SK-N-SH (cell line): Measurements from ENCODE around the gene OR51E2. TPM values are rescaled to one million over a fixed set of nuclear protein-coding genes. Genes with fewer than 3 reads are reported as not detected.

Source experiments
- CTCF ChIA-PET: fragments of 300-600, 350-600 bp; formaldehyde crosslinking; extraction: SDS; loops from one replicate; lab custom pipeline; 2021; lab: Yijun Ruan, JAX
- POLR2A ChIA-PET: fragments of 350-600 bp; sonication (Branson Sonifier 250); formaldehyde crosslinking; extraction: SDS; loops from one replicate; lab custom pipeline; 2020; ENCODE audit warnings: antibody characterized with exemption, inconsistent platforms; lab: Yijun Ruan, JAX
- DNase-seq: peaks from one replicate; pipeline ENCODE4 v3.0.0; 2012
- H2AFZ ChIP-seq: fragments of 200-600 bp; sonication (generic); 2 replicates; pipeline ENCODE4 v1.8.1; 2016; ENCODE audit warnings: antibody characterized with exemption, mild to moderate bottlenecking, low read depth
- H3F3A ChIP-seq: fragments of 200-600 bp; sonication (generic); replicated peaks from 2 replicates; pipeline ENCODE3; 2016; ENCODE audit warnings: antibody characterized with exemption, mild to moderate bottlenecking; ENCODE audit not compliant: insufficient read depth
- H3K27ac ChIP-seq, 2 experiments: fragments of 200-500 bp in 1 of 2; fragments of 200-600 bp in 1 of 2; sonication (Bioruptor generic) in 1 of 2; sonication (generic), shearing (Covaris generic) in 1 of 2; 2 replicates each; pipeline versions ENCODE4 v1.5.1 to v1.6.1; 2014 to 2016; ENCODE audit warnings: low read depth in 2 of 2, inconsistent platforms in 1 of 2, low read length in 1 of 2, mild to moderate bottlenecking in 1 of 2, mixed read lengths in 1 of 2
- H3K27me3 ChIP-seq: fragments of 200-600 bp; sonication (generic), shearing (Covaris generic); 2 replicates; pipeline ENCODE4 v1.6.1; 2016; ENCODE audit warnings: mixed run types; ENCODE audit not compliant: insufficient read depth
- H3K36me3 ChIP-seq, 2 experiments: fragments of 200-500 bp in 1 of 2; fragments of 200-600 bp in 1 of 2; sonication (Bioruptor generic) in 1 of 2; sonication (generic) in 1 of 2; replicated peaks in 1 of 2; 2 replicates each; pipeline versions ENCODE3 to v1.5.1; 2014 to 2016; ENCODE audit warnings: low read length in 1 of 2, mild to moderate bottlenecking in 1 of 2; ENCODE audit not compliant: insufficient read depth in 2 of 2, control insufficient read depth in 1 of 2
- H3K4me1 ChIP-seq, 2 experiments: fragments of 200-500 bp in 1 of 2; fragments of 200-600 bp in 1 of 2; sonication (Bioruptor generic) in 1 of 2; sonication (generic), shearing (Covaris generic) in 1 of 2; 2 replicates each; pipeline versions ENCODE4 v1.5.1 to v1.6.1; 2014 to 2016; ENCODE audit warnings: low read depth in 1 of 2, low read length in 1 of 2, mixed run types in 1 of 2; ENCODE audit not compliant: insufficient read depth in 2 of 2, control insufficient read depth in 1 of 2
- H3K4me2 ChIP-seq: fragments of 200-600 bp; sonication (generic), shearing (Covaris generic); 2 replicates; pipeline ENCODE4 v1.6.1; 2017; ENCODE audit warnings: mixed run types
- H3K4me3 ChIP-seq, 2 experiments: fragments of 200-500 bp in 1 of 2; fragments of 200-600 bp in 1 of 2; sonication (Bioruptor generic) in 1 of 2; sonication (generic), shearing (Covaris generic) in 1 of 2; 2 replicates each; pipeline versions ENCODE4 v1.5.1 to v1.8.1; 2014 to 2016; ENCODE audit warnings: low read depth in 2 of 2, inconsistent platforms in 1 of 2, low read length in 1 of 2, mild to moderate bottlenecking in 1 of 2, mixed read lengths in 1 of 2, moderate library complexity in 1 of 2
- H3K79me2 ChIP-seq: fragments of 200-600 bp; sonication (generic); 2 replicates; pipeline ENCODE4 v1.8.1; 2017; ENCODE audit warnings: mild to moderate bottlenecking; ENCODE audit not compliant: insufficient read depth
- H3K9ac ChIP-seq: fragments of 200-600 bp; sonication (generic); 2 replicates; pipeline ENCODE4 v1.6.1; 2017; ENCODE audit warnings: mixed run types
- H3K9me2 ChIP-seq: fragments of 200-600 bp; sonication (generic); 2 replicates; pipeline ENCODE4 v1.6.1; 2017; ENCODE audit warnings: mixed run types
- H3K9me3 ChIP-seq: fragments of 200-600 bp; sonication (generic); 2 replicates; pipeline ENCODE4 v1.6.1; 2017; ENCODE audit warnings: mixed run types, mild to moderate bottlenecking, moderate library complexity
- H4K20me1 ChIP-seq: fragments of 200-600 bp; sonication (generic); 2 replicates; pipeline ENCODE4 v1.6.1; 2017; ENCODE audit warnings: mild to moderate bottlenecking, mixed run types; ENCODE audit not compliant: insufficient read depth
- CHD2 ChIP-seq: fragments of 150-350 bp; IDR thresholded peaks from 2 replicates; pipeline ENCODE4 v1.6.1; 2018; ENCODE audit warnings: low read length; ENCODE audit not compliant: partially characterized antibody
- EP300 ChIP-seq, 2 experiments: IDR thresholded peaks; 2 replicates each; pipeline versions ENCODE4 v1.4.0 to v1.6.1; 2012; ENCODE audit warnings: borderline replicate concordance in 1 of 2, low read depth in 1 of 2, low read length in 1 of 2
- FOXM1 ChIP-seq: IDR thresholded peaks from 2 replicates; pipeline ENCODE4 v1.4.0; 2012; ENCODE audit warnings: low read depth, mild to moderate bottlenecking
- GABPA ChIP-seq: IDR thresholded peaks from 2 replicates; pipeline ENCODE4 v1.4.0; 2012; ENCODE audit warnings: low read depth, mild to moderate bottlenecking
- GATA2 ChIP-seq: sonication (generic); formaldehyde crosslinking; IDR thresholded peaks from 2 replicates; pipeline ENCODE4 v1.5.0; 2020; ENCODE audit warnings: mild to moderate bottlenecking, missing genetic modification reagents
- MXI1 ChIP-seq: IDR thresholded peaks from 2 replicates; pipeline ENCODE4 v1.6.1; 2012; ENCODE audit warnings: mild to moderate bottlenecking, low read depth, low read length, improper control_type of control experiment
- POLR2AphosphoS5 ChIP-seq: IDR thresholded peaks from 2 replicates; pipeline ENCODE4 v1.6.1; 2012; ENCODE audit warnings: low read depth, low read length
- RAD21 ChIP-seq: IDR thresholded peaks from 2 replicates; pipeline ENCODE4 v1.6.1; 2012; ENCODE audit warnings: mild to moderate bottlenecking, low read length
- RCOR1 ChIP-seq: fragments of 150-350 bp; IDR thresholded peaks from 2 replicates; pipeline ENCODE4 v1.6.1; 2017; ENCODE audit warnings: antibody characterized with exemption, low read length
- TAF1 ChIP-seq: IDR thresholded peaks from 2 replicates; pipeline ENCODE4 v1.6.1; 2012; ENCODE audit warnings: low read depth, mild to moderate bottlenecking, low read length, moderate library complexity, borderline replicate concordance
- TEAD4 ChIP-seq: IDR thresholded peaks from 2 replicates; pipeline ENCODE4 v1.4.0; 2012; ENCODE audit warnings: mild to moderate bottlenecking, borderline replicate concordance; ENCODE audit not compliant: insufficient read depth
- WGBS: methylation state at CpG from one replicate; pipeline ENCODE4 v1.1.6; 2017; ENCODE audit warnings: low lambda C conversion rate; 5-methylcytosine and 5-hydroxymethylcytosine counted together
- polyA plus RNA-seq, 3 experiments: library from polyadenylated mRNA; depleted of rRNA; stranded (reverse); fragments of >200 nt; gene quantifications; 2 replicates each; pipeline ENCODE4 v1.2.3, GENCODE V29; 2012
- TF ChIP-seq, protein P1 (sequence below): fragments of 200-600 bp; sonication (generic); IDR thresholded peaks from 2 replicates; pipeline ENCODE4 v1.6.1; 2017; ENCODE audit warnings: antibody characterized with exemption, mild to moderate bottlenecking, moderate library complexity
- TF ChIP-seq, protein P2 (sequence below): IDR thresholded peaks from 2 replicates; pipeline ENCODE4 v1.4.0; 2012; ENCODE audit warnings: low read depth
- TF ChIP-seq, protein P3 (sequence below): IDR thresholded peaks from 2 replicates; pipeline ENCODE4; 2012
- TF ChIP-seq, protein P4 (sequence below): IDR thresholded peaks from 2 replicates; pipeline ENCODE4 v1.4.0; 2012; ENCODE audit warnings: low read depth, borderline replicate concordance

OR51E2 gene
- polyA plus RNA-seq, 1 of the 3 experiments (the other 2 are of a cell fraction), result not detected

DNA sequence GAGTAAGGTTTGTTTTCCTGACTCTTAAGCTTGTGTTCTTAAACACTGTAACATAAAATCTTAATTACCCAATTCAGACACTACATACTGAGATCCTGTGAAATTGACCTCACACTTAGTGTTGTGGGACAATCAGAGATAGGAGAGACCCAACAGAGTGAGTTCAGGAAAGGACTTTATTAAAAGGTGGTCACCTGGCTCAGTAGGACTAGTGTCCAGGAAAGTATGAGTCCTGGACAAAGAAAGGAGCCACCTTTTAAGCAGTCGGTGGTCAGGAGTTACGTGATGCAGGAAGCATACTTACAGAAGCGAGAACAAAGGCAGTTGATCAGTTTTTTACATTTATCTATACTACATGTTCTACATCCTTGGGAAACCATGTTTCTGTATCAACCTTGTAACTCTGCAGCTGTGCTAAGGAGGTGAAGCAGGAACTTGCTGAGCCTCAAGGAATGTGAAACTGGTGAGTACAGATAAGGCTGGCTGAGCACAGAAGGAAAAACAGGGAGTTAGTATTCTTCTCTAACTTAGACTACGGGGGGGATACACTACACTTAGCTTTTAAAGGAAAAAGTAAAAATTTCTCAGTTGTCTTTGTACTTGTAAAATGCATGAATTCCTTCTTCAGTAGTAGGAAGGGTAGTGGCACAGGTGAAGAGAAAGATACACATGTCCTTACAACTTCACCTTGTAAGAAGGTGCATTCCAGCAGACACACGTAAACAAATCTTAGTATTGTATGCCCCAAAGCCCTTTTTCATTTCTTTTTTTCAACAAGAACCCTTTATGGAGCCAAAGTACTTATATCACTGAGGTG, 38.8 kb downstream of the OR51E2 start:
- Histone ChIP-seq H3K9ac (no peak overlapping the region), H3K27me3 (peaks cover 18% of the 10 kb centered on the region; the same call in 1 of the 2 replicates), H3K9me2 (no peaks in the 10 kb centered on the region), H3K79me2 (no peaks in the 10 kb centered on the region)
- 7% methylated on average over 5 of the region's 5 CpGs for WGBS
- DNase-seq, result no peak
- CTCF ChIA-PET, result interaction anchor here (2.1 kb wide), 1 partner anchor 22 kb away, joined by 5 read pairs; the partner anchor contains the start of gene OR51D1
- TF ChIP-seq CHD2 (no peak), POLR2AphosphoS5 (no peak)
- TF ChIP-seq, all 33 proteins: peak for 0
- no peaks in the 10 kb centered on the region for H3K36me3 ChIP-seq
- no peak overlapping the region for H3K27ac ChIP-seq
- POLR2A ChIA-PET, result no interaction called here
- no peaks in the 10 kb centered on the region for H3K4me1 ChIP-seq
- no peak overlapping the region for H3K4me3 ChIP-seq
- no peak overlapping the region for H2AFZ ChIP-seq
- H3K9me3 ChIP-seq, result no peaks in the 10 kb centered on the region
- H4K20me1 ChIP-seq, result no peaks in the 10 kb centered on the region
- no peak overlapping the region for H3K4me2 ChIP-seq
- H3F3A ChIP-seq, result no peaks in the 10 kb centered on the region

DNA sequence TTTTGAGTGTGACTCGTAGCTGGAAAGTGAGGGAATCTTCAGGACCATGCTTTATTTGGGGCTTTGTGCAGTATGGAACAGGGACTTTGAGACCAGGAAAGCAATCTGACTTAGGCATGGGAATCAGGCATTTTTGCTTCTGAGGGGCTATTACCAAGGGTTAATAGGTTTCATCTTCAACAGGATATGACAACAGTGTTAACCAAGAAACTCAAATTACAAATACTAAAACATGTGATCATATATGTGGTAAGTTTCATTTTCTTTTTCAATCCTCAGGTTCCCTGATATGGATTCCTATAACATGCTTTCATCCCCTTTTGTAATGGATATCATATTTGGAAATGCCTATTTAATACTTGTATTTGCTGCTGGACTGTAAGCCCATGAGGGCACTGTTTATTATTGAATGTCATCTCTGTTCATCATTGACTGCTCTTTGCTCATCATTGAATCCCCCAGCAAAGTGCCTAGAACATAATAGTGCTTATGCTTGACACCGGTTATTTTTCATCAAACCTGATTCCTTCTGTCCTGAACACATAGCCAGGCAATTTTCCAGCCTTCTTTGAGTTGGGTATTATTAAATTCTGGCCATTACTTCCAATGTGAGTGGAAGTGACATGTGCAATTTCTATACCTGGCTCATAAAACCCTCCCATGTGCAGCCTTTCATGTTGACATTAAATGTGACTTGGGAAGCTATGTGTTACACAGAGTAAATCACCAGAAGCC, 42.9 kb downstream of the OR51E2 start:
- Histone ChIP-seq H3K4me3 (no peak overlapping the region), H3K79me2 (no peaks in the 10 kb centered on the region), H3F3A (no peaks in the 10 kb centered on the region), H3K9me3 (no peaks in the 10 kb centered on the region), H4K20me1 (no peaks in the 10 kb centered on the region), H3K27ac (no peak overlapping the region), H3K9me2 (no peaks in the 10 kb centered on the region), H3K36me3 (no peaks in the 10 kb centered on the region), H3K27me3 (peaks cover 15% of the 10 kb centered on the region; the same call in 1 of the 2 replicates), H3K9ac (no peak overlapping the region), H3K4me1 (no peaks in the 10 kb centered on the region), H2AFZ (no peak overlapping the region), H3K4me2 (no peak overlapping the region)
- CTCF ChIA-PET, result interaction anchor here (1.8 kb wide), 1 partner anchor 18 kb away, joined by 6 read pairs; the partner anchor contains the start of gene OR51D1
- DNase-seq, result no peak
- WGBS, result 0% methylated on average over 2 of the region's 2 CpGs
- POLR2A ChIA-PET, result no interaction called here
- TF ChIP-seq, protein P1, sequence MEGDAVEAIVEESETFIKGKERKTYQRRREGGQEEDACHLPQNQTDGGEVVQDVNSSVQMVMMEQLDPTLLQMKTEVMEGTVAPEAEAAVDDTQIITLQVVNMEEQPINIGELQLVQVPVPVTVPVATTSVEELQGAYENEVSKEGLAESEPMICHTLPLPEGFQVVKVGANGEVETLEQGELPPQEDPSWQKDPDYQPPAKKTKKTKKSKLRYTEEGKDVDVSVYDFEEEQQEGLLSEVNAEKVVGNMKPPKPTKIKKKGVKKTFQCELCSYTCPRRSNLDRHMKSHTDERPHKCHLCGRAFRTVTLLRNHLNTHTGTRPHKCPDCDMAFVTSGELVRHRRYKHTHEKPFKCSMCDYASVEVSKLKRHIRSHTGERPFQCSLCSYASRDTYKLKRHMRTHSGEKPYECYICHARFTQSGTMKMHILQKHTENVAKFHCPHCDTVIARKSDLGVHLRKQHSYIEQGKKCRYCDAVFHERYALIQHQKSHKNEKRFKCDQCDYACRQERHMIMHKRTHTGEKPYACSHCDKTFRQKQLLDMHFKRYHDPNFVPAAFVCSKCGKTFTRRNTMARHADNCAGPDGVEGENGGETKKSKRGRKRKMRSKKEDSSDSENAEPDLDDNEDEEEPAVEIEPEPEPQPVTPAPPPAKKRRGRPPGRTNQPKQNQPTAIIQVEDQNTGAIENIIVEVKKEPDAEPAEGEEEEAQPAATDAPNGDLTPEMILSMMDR, result no peak

DNA sequence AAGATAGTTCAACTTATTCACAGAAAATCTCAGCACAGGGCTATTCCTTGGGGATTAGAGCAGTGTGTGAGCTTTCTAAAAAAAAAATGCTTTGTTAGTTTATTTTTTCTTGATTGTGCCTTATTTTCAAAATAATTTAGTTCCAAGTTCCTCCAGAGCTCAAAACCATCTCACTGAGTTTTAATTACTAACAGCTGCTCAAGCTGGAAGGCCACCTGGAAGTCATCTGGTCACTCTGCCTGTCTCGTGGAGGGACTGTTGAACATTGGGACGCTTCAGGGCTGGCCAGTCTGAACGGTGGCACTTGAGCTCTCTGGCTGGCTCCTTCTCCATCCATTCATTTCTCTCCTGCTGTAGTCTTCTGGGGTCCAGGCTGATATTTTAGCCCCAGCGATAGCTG, 49.9 kb downstream of the OR51E2 start:
- Histone ChIP-seq H3K9me3 (no peaks in the 10 kb centered on the region), H3F3A (no peaks in the 10 kb centered on the region), H2AFZ (no peak overlapping the region), H4K20me1 (no peaks in the 10 kb centered on the region), H3K27me3 (peaks cover 8% of the 10 kb centered on the region; the same call in 1 of the 2 replicates), H3K79me2 (no peaks in the 10 kb centered on the region), H3K4me1 (peaks cover 0 to 8% of the 10 kb centered on the region in 2 experiments; a peak in 1 of 4 replicates), H3K36me3 (no peaks in the 10 kb centered on the region), H3K27ac (no peak overlapping the region), H3K4me3 (no peak overlapping the region), H3K4me2 (no peak overlapping the region), H3K9ac (no peak overlapping the region), H3K9me2 (no peaks in the 10 kb centered on the region)
- WGBS, result 2% methylated on average over 4 of the region's 4 CpGs
- ChIA-PET POLR2A (no interaction called here), CTCF (interaction anchor here (0.6 to 6.2 kb wide), 3 partner anchors 11 to 404 kb away, joined by 3 to 31 read pairs (median 4); partner anchors contain the start of gene OR51D1)
- peak; percentile 8 for DNase-seq
- TF ChIP-seq EP300 (IDR thresholded peaks at IDR 0.05; ENCODE audit: borderline replicate concordance in 1 of 2, low read depth in 1 of 2, low read length in 1 of 2) (no peak), RAD21 (no peak), GABPA (no peak), CHD2 (no peak), FOXM1 (no peak), TAF1 (no peak), GATA2 (CRISPR knock-in tag) (no peak), TEAD4 (no peak), RCOR1 (no peak), MXI1 (no peak)
- TF ChIP-seq, protein P2, sequence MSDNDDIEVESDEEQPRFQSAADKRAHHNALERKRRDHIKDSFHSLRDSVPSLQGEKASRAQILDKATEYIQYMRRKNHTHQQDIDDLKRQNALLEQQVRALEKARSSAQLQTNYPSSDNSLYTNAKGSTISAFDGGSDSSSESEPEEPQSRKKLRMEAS, result no peak
- TF ChIP-seq, protein P3, sequence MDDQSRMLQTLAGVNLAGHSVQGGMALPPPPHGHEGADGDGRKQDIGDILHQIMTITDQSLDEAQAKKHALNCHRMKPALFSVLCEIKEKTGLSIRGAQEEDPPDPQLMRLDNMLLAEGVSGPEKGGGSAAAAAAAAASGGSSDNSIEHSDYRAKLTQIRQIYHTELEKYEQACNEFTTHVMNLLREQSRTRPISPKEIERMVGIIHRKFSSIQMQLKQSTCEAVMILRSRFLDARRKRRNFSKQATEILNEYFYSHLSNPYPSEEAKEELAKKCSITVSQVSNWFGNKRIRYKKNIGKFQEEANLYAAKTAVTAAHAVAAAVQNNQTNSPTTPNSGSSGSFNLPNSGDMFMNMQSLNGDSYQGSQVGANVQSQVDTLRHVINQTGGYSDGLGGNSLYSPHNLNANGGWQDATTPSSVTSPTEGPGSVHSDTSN, result no peak
- TF ChIP-seq, protein P4, sequence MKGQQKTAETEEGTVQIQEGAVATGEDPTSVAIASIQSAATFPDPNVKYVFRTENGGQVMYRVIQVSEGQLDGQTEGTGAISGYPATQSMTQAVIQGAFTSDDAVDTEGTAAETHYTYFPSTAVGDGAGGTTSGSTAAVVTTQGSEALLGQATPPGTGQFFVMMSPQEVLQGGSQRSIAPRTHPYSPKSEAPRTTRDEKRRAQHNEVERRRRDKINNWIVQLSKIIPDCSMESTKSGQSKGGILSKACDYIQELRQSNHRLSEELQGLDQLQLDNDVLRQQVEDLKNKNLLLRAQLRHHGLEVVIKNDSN, result no peak
